Kasumi-1 (cell line): ENCODE measurements around the gene EHD1.
A peak's percentile ranks its signal among the peaks of the same experiment; 100 is the strongest.

Experiments used
- DNase-seq, 2 experiments: peaks; one replicate each; lab custom pipeline; 2025; lab: John Stamatoyannopoulos, UW

EHD1 gene

GRCh38 chr11:64909653-64910343 is 31.4 kb upstream of the EHD1 start:
- no peak for DNase-seq

GRCh38 chr11:64908766-64909165 is 30.3 kb upstream of the EHD1 start:
- DNase-seq = no peak

- DNase-seq = no peak
Observed at GRCh38 chr11:64906314-64906635, 27.9 kb upstream of the EHD1 start.

- no peak for DNase-seq
Observed at GRCh38 chr11:64905516-64906313, 27.3 kb upstream of the EHD1 start.

GRCh38 chr11:64903291-64903833 is 24.9 kb upstream of the EHD1 start:
- no peak for DNase-seq

GRCh38 chr11:64902102-64902900 is 23.9 kb upstream of the EHD1 start:
- DNase-seq = no peak

- no peak for DNase-seq
Observed at GRCh38 chr11:64900774-64901173, 22.4 kb upstream of the EHD1 start.

GRCh38 chr11:64900263-64900678 is 21.9 kb upstream of the EHD1 start:
- no peak for DNase-seq

GRCh38 chr11:64898541-64898940 is 20.1 kb upstream of the EHD1 start:
- DNase-seq = no peak

GRCh38 chr11:64898076-64898445 is 19.6 kb upstream of the EHD1 start:
- no peak for DNase-seq

- no peak for DNase-seq
Observed at GRCh38 chr11:64897381-64898075, 19.1 kb upstream of the EHD1 start.

GRCh38 chr11:64896448-64897022 is 18.1 kb upstream of the EHD1 start:
- DNase-seq = no peak

GRCh38 chr11:64894812-64895452 is 16.5 kb upstream of the EHD1 start:
- DNase-seq = no peak

GRCh38 chr11:64894070-64894811 is 15.8 kb upstream of the EHD1 start:
- DNase-seq = peak; percentile 60 to 66

- no peak for DNase-seq
Observed at GRCh38 chr11:64893194-64894069, 15.0 kb upstream of the EHD1 start.

- DNase-seq = no peak
Observed at GRCh38 chr11:64892838-64893193, 14.4 kb upstream of the EHD1 start.

- no peak for DNase-seq
Observed at GRCh38 chr11:64892411-64892831, 14.0 kb upstream of the EHD1 start.

- no peak for DNase-seq
Observed at GRCh38 chr11:64891880-64892279, 13.5 kb upstream of the EHD1 start.

- DNase-seq = no peak
Observed at GRCh38 chr11:64891215-64891848, 12.9 kb upstream of the EHD1 start.
